Measurements from ENCODE around the gene TAF7.
"Not testable (repeated sequence)": the region's sequence is repeated elsewhere in the genome, so short reads cannot be mapped to it uniquely, and the experiment has no call there.

TAF7 gene, protein sequence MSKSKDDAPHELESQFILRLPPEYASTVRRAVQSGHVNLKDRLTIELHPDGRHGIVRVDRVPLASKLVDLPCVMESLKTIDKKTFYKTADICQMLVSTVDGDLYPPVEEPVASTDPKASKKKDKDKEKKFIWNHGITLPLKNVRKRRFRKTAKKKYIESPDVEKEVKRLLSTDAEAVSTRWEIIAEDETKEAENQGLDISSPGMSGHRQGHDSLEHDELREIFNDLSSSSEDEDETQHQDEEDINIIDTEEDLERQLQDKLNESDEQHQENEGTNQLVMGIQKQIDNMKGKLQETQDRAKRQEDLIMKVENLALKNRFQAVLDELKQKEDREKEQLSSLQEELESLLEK
- 167 reads per million, percentile 90 among the genes with 10 or more reads in this experiment for total RNA-seq

DNA sequence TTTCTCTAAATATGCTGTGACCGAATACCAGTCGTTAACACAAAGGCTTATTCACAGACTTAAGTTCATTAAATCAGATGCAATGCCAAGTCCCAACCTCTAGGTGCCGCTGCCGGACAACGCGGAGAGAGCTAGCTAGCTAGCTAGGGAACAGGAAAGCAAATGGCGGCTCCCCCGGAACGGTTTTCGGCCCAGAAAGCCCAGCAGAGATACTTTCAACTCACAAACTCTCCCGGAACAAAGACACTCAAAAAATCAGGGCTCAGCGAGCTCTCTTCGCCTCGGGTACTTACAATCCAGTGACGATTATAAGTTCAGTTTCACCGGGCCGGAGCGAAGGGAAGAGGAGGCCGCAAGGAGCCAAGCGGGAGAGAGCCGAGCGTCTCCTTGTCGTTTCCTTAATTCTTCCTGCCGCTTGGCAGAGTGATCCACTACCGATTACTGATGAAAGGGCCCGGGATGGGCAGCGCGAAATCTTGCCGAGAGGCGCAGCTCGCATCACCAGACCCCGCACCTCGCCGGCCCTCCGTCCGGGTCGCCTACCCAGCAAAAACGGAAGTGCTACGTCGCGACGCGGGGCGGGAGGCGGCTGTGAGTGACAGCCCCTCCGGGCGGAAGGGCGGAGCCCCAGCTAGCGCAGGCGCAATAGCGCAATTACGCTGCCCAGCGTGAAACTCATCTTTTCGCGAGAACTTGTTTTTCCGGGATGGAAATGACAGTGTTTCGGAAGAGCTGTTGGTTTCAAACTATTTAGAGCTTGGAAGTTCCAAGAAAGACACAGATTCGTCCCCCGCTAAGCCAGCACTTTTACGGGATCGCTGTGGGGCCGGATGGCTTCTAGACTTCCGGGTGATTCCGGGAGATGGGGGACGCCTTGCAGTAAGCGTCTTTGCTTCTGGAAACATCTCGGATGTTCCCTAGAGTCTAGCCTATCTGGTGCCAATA, at the start of gene TAF7:
Gene TAF7, minus strand, starts transcription at position 560 of the 945 bp plus-strand sequence. CDS start 740 bp downstream, outside the sequence.
- DNase-seq, result peak; percentile 86

DNA sequence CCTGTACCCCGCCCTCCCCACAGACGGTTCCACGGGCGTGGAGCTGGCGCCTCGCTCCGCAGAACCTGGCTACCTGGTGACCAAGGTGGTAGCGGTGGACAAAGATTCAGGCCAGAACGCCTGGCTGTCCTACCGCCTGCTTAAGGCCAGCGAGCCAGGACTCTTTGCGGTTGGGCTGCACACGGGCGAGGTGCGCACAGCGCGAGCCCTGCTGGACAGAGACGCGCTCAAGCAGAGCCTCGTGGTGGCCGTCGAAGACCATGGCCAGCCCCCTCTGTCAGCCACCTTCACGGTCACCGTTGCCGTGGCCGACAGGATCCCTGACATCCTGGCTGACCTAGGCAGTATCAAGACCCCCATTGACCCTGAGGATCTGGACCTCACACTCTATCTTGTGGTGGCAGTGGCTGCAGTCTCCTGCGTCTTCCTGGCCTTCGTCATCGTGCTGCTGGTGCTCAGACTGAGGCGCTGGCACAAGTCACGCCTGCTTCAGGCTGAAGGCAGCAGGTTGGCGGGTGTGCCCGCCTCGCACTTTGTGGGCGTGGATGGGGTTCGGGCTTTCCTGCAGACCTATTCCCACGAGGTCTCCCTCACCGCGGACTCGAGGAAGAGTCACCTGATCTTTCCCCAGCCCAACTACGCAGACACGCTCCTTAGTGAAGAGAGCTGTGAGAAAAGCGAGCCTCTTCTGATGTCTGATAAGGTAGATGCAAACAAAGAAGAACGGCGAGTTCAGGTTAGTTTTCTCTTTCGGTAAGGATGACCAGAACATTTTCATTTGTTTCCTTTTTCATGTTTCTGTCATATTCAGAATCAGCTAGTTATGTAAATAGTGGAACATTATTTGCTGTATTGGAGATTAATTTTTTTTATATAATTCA, 45.7 kb upstream of the TAF7 start:
- no peak for DNase-seq

DNA sequence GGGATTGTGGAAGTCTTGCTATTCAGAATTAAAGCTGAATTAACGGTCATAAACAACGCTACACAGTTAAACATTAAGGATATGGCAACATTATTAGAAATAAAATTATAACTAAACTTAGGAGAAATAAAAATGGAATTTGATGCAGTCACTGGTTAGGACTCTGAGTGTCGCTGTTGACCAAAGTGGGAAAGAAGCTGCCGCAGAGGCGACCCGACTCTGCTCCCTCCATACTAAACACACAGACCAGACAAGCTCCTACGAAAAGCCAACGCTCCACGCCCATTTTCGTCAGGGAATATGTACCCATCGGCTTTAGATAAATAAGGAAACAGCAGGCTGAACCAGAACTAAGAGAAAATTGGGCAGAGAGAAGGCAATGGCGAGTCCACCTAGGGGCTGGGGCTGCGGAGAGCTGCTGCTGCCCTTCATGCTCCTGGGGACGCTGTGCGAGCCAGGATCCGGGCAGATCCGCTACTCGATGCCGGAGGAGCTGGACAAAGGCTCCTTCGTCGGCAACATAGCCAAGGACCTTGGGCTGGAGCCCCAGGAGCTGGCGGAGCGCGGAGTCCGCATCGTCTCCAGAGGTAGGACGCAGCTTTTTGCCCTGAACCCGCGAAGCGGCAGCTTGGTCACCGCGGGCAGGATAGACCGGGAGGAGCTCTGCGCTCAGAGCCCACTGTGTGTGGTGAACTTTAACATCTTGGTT, 43.5 kb upstream of the TAF7 start, which contains the start of gene PCDHGA5:
Gene PCDHGA5, plus strand, starts transcription at position 211 of the 709 bp plus-strand sequence. Its CDS starts 169 bp downstream, at position 380.
- no peak for DNase-seq

DNA sequence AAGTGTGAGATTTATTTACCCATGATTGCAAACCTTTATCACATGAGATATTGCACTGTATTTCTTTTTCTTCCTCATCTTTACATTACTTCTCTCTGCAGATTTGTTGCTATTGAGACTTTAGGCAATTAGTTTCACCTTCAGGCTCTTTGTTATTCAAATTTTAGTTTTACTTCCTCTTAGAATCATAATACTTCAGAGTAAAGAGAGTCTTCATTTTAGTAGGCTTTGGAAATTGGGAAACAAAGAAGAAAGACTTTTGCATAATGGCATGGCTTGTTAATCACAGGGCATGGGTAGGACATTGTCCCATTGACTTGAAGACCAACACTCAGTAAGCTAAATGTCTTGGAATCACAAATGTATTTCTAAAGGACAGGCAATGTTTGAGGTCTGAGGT, 42.1 kb upstream of the TAF7 start:
- no peak for DNase-seq

DNA sequence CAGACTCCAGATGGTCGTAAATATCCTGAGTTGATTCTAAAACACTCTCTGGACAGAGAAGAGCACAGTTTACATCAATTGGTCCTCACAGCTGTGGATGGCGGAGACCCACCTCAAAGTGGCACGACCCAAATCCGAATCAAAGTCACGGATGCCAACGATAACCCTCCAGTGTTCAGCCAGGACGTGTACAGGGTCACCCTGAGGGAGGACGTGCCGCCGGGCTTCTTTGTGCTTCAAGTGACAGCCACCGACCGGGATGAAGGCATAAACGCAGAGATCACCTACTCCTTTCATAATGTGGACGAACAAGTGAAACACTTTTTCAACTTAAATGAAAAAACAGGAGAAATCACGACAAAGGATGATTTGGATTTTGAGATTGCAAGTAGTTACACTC, 40.1 kb upstream of the TAF7 start:
- DNase-seq, result no peak

DNA sequence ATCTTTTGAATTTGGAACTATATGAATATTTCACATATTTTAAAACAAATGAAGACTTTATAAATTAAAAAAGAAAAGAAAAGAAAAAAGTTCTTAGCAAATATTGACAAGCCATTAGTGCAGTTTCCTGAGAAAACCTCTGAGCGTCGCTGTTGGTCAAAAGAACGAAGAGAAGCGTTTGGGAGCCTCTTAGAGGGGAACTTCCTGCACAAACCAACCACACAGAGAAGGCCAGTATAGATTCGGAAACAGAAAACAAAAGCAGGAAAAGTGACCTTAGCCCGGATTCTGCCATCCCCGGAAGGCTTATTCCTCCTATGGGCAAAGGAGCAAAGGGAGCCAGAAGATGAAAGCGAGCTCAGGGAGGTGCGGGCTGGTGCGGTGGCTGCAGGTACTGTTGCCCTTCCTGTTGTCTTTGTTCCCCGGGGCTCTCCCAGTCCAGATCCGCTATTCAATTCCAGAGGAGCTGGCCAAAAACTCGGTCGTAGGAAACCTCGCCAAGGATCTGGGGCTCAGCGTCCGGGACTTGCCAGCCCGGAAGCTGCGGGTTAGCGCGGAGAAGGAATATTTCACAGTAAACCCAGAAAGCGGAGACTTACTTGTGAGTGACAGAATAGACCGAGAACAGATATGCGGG, 39.3 kb upstream of the TAF7 start, which contains the start of gene PCDHGB2:
Gene PCDHGB2, plus strand, starts transcription at position 205 of the 637 bp plus-strand sequence. Its CDS starts 142 bp downstream, at position 347.
- no peak for DNase-seq

DNA sequence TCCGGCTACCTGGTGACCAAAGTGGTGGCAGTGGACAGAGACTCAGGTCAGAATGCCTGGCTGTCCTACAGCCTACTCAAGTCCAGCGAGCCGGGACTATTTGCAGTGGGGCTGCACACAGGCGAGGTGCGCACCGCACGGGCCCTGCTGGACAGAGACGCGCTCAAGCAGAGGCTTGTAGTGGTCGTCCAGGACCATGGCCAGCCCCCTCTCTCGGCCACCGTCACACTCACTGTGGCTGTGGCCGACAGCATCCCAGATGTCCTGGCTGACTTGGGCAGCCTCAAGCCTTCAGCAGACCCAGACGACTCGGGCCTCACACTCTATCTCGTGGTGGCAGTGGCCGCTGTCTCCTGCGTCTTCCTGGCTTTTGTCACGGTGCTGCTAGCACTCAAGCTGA, 36.4 kb upstream of the TAF7 start:
- no peak for DNase-seq

DNA sequence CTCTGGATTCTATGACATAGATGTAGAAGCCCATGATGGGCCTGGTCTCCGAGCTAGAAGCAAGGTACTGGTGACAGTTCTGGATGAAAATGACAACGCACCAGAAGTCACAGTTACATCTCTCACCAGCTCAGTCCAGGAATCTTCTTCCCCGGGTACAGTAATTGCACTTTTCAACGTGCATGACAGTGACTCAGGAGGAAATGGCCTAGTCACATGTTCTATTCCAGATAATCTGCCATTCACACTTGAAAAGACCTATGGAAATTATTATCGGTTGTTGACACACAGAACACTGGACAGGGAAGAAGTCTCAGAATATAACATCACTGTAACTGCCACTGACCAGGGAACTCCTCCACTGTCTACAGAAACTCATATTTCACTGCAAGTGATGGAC, 35.5 kb upstream of the TAF7 start:
- no peak for DNase-seq

DNA sequence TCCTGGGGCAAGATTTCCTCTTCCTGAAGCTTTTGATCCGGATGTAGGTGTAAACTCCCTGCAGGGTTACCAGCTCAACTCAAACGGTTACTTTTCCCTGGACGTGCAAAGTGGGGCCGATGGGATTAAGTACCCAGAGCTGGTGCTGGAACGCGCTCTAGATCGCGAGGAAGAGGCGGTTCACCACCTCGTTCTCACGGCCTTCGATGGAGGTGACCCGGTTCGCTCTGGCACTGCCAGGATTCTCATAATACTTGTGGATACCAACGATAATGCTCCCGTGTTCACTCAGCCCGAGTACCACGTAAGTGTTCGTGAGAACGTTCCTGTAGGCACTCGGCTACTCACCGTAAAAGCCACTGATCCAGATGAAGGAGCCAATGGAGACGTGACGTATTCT, 35.1 kb upstream of the TAF7 start:
- DNase-seq, result no peak

DNA sequence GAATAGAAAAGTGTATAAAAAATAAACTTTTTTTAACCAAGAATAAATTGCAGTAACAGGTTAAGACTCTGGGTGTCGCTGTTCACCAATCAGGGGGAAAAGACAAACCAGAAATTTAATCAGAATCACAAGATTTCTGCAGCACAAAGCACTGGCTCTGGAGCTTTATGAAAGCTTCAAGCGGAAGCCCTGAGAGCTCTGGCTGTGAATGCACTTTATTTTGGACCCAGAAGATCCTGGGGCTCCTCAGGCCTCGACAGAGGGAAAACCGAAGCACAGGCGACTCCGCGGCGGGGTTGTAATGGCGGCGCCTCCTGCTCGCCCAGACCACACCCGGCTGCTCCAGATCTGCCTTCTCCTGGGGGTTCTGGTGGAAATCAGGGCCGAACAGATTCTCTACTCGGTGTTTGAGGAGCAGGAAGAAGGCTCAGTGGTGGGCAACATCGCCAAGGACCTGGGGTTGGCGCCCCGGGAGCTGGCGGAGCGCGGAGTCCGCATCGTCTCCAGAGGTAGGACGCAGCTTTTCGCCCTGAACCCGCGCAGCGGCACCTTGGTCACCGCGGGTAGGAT, 34.4 kb upstream of the TAF7 start, which contains the start of gene PCDHGA4:
Gene PCDHGA4, plus strand, starts transcription at position 122 of the 570 bp plus-strand sequence. Its CDS starts 87 bp downstream, at position 209.
- no peak for DNase-seq

DNA sequence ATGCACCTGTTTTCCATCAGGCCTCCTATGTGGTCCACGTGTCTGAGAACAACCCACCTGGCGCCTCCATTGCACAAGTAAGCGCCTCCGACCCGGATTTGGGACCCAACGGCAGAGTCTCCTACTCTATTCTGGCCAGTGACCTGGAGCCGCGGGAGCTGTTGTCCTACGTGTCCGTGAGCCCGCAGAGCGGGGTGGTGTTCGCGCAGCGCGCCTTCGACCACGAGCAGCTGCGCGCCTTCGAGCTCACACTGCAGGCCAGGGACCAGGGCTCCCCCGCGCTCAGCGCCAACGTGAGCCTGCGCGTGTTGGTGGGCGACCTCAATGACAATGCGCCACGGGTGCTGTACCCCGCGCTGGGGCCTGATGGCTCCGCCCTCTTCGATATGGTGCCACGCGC, 31.0 kb upstream of the TAF7 start:
- no peak for DNase-seq

DNA sequence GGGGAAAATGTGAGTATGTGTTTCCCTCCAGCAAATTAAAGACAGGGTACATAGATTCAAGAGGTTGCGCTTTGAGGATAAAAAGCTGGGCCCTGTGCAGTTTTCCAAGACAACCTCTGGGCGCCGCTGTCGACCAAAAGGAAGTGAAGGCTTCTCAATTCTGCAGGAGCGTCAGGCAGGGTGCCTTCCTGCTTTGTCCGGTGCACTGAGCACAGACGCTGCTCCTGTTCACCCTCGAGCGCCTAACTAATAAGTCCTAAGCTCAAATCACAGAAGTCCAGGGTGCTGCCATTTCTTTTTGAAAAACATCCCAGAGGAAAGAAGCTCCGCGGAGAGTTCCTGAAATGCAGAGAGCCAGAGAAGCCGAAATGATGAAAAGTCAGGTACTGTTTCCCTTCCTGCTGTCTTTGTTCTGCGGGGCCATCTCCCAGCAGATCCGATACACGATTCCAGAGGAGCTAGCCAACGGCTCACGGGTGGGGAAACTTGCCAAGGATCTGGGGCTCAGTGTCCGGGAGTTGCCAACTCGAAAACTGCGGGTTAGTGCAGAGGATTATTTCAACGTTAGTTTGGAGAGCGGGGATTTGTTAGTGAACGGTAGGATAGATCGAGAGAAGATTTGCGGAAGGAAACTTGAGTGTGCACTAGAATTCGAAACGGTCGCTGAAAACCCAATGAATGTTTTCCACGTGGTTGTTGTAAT, 29.5 kb upstream of the TAF7 start, which contains the start of gene PCDHGB1:
Gene PCDHGB1, plus strand, starts transcription at position 183 of the 703 bp plus-strand sequence. Its CDS starts 162 bp downstream, at position 345.
- DNase-seq, result peak; percentile 16

DNA sequence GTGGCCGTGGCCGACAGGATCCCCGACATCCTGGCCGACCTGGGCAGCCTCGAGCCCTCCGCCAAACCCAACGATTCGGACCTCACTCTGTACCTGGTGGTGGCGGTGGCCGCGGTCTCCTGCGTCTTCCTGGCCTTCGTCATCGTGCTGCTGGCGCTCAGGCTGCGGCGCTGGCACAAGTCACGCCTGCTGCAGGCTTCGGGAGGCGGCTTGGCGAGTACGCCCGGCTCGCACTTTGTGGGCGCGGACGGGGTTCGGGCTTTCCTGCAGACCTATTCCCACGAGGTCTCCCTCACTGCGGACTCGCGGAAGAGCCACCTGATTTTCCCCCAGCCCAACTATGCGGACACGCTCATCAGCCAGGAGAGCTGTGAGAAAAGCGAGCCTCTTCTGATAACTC, 25.4 kb upstream of the TAF7 start:
- DNase-seq, result not testable (repeated sequence)

DNA sequence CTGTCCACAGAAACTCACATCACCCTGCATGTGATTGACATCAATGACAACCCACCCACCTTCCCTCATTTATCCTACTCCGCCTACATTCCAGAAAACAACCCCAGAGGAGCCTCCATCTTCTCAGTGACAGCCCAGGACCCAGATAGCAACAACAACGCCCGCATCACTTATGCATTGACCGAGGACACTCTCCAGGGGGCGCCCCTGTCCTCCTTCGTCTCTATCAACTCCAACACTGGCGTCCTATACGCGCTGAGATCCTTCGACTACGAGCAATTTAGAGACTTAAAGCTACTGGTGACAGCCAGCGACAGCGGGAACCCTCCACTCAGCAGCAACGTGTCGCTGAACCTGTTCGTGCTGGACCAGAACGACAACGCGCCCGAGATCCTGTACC, 24.7 kb upstream of the TAF7 start:
- no peak for DNase-seq

DNA sequence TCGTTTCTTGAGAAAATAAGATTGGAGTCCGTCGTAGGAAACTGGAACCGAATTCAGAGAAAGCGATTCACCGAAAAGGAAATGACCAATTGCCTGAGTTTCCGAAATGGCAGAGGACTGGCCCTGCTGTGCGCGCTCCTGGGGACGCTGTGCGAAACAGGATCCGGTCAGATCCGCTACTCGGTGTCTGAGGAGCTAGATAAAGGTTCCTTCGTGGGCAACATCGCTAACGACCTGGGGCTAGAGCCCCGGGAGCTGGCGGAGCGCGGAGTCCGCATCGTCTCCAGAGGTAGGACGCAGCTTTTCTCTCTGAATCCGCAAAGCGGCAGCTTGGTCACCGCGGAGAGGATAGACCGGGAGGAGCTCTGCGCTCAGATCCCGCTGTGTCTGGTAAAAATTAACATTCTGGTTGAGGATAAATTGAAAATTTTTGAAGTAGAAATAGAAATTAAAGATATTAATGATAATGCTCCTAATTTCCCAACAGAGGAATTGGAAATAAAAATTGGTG, 23.4 kb upstream of the TAF7 start:
- no peak for DNase-seq

DNA sequence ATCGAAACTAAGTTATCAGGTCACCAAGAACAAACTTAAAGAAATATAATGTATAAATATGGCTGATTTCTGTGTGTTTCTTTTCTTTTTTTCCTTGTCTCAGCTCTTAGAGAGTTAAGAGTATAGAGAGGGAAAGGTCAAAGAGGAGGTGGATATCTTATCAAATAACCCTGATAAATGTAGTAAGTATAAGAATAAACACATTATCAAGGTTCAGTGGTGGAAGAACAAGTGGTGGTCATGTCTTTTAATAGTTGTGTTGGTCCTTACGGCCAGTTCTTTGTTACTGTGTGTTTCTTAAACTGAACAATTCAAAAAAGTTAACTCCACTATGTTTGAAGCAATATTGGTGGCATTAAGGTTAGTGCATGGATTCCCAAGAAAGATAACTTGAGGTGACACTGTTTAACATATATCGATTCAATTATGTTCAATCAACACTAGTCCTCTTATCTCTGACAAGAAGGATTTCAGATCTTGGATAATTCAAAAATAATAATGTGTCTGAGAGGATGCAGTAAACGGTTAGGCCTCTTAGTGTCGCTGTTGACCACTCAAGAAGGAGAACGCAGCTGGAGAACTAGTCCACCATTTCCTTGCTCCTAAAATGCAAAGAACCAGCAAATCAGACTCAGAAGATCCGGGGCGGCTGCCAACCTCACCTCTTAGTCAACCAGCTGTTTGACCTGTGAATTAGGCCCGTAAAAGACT, 22.8 kb upstream of the TAF7 start, which contains the start of gene PCDHGA3:
Gene PCDHGA3, plus strand, starts transcription at position 588 of the 711 bp plus-strand sequence. CDS start 205 bp downstream, outside the sequence.
- DNase-seq, result no peak

DNA sequence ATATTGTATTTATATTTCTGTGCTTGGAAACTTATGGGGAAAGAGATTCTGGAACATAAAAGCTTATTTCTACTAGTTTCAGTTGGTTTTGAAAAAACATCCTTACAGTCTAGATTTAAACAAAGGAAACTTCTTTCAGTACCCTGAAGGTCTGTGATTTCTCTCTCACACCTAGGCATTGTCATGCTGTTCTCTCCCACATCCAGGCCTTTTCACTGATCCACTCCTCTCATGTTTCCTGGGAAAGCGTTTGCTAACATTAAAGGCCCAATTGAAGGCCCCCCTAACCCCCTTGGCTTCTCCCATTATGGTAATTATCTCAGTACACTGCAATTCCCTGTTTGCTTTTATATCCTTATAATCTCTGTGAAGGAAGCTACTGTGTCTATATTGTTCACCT, 22.2 kb upstream of the TAF7 start:
- DNase-seq, result no peak

DNA sequence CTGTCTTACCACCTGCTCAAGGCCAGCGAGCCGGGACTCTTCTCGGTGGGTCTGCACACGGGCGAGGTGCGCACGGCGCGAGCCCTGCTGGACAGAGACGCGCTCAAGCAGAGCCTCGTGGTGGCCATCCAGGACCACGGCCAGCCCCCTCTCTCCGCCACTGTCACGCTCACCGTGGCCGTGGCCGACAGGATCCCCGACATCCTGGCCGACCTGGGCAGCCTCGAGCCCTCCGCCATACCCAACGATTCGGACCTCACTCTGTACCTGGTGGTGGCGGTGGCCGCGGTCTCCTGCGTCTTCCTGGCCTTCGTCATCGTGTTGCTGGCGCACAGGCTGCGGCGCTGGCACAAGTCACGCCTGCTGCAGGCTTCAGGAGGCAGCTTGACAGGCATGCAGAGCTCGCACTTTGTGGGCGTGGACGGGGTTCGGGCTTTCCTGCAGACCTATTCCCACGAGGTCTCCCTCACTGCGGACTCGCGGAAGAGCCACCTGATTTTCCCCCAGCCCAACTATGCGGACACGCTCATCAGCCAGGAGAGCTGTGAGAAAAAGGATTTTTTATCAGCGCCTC, 20.3 kb upstream of the TAF7 start:
- not testable (repeated sequence) for DNase-seq
